SU-DHL-6 (cell line): ENCODE data around the gene CACNA1C.

Experiments
- H2AFZ ChIP-seq: fragments of 200-600 bp; sonication (generic); 2 replicates; pipeline ENCODE4 v1.6.1; 2014; ENCODE audit warnings: low read depth, mild to moderate bottlenecking, moderate library complexity, mixed read lengths, antibody characterized with exemption, low read length; ENCODE audit not compliant: severe bottlenecking
- H3F3A ChIP-seq: fragments of 200-600 bp; shearing (Covaris generic); 2 replicates; pipeline ENCODE4 v1.6.0; 2016; ENCODE audit warnings: antibody characterized with exemption, mild to moderate bottlenecking; ENCODE audit not compliant: insufficient read depth
- H3K27ac ChIP-seq: fragments of 200-600 bp; sonication (generic); 2 replicates; pipeline ENCODE4 v1.5.1; 2016; ENCODE audit warnings: low read depth, mild to moderate bottlenecking, low read length, moderate library complexity, mixed read lengths
- H3K27me3 ChIP-seq: fragments of 200-600 bp; sonication (generic), shearing (Covaris generic); 2 replicates; pipeline ENCODE4 v1.6.0; 2014; ENCODE audit warnings: mild to moderate bottlenecking, low read length
- H3K36me3 ChIP-seq: fragments of 200-600 bp; sonication (generic); 2 replicates; pipeline ENCODE4 v1.6.1; 2014; ENCODE audit warnings: mild to moderate bottlenecking, low read length, mixed read lengths
- H3K4me2 ChIP-seq: fragments of 300-600, 200-600 bp; shearing (Covaris generic), sonication (generic); 2 replicates; pipeline ENCODE4 v1.6.0; 2014; ENCODE audit warnings: low read length, low read depth, mild to moderate bottlenecking; ENCODE audit not compliant: poor library complexity, severe bottlenecking
- H3K4me3 ChIP-seq: fragments of 200-600 bp; sonication (generic); 2 replicates; pipeline ENCODE4 v1.5.1; 2014; ENCODE audit warnings: antibody characterized with exemption, low read length, mild to moderate bottlenecking, mixed read lengths; ENCODE audit not compliant: insufficient read depth, poor library complexity, severe bottlenecking
- H3K79me2 ChIP-seq: fragments of 200-600 bp; sonication (generic); 2 replicates; pipeline ENCODE4 v1.6.1; 2014; ENCODE audit warnings: mild to moderate bottlenecking, low read length, moderate library complexity; ENCODE audit not compliant: insufficient read depth
- H3K9ac ChIP-seq: fragments of 200-600 bp; sonication (generic); 2 replicates; pipeline ENCODE4 v1.7.0; 2014; ENCODE audit warnings: mild to moderate bottlenecking, low read length
- H3K9me2 ChIP-seq: fragments of 200-600 bp; sonication (generic); replicated peaks from 2 replicates; pipeline ENCODE4 v1.6.1; 2014; ENCODE audit warnings: low read length; ENCODE audit not compliant: insufficient read depth
- H3K9me3 ChIP-seq: fragments of 200-600 bp; sonication (generic); 2 replicates; pipeline ENCODE4 v1.6.1; 2014; ENCODE audit warnings: low read length, mixed read lengths; ENCODE audit not compliant: insufficient read depth
- H4K20me1 ChIP-seq: fragments of 200-600 bp; sonication (generic); 2 replicates; pipeline ENCODE4 v1.6.1; 2014; ENCODE audit warnings: low read depth, mild to moderate bottlenecking, antibody characterized with exemption, low read length, moderate library complexity, mixed read lengths
- CTCF ChIP-seq: fragments of 200-600 bp; sonication (generic); IDR thresholded peaks from one replicate; pipeline ENCODE4 v1.5.1; 2017; ENCODE audit warnings: antibody characterized with exemption, mild to moderate bottlenecking, low read length, moderate library complexity; ENCODE audit not compliant: insufficient read depth, poor library complexity, severe bottlenecking
- EZH2phosphoT487 ChIP-seq: fragments of 200-600 bp; sonication (generic), shearing (Covaris generic); conservative IDR thresholded peaks from 2 replicates; pipeline ENCODE4 v1.6.1; 2018; ENCODE audit warnings: mild to moderate bottlenecking, antibody characterized with exemption, low read length, moderate library complexity, mixed read lengths

CACNA1C gene

GRCh38 chr12:2165927-2166326, 113.1 kb downstream of the CACNA1C start:
- no peak overlapping the region for H3K4me3 ChIP-seq
- H3K36me3 ChIP-seq, result no peaks in the 10 kb centered on the region
- no peak overlapping the region for H3K4me2 ChIP-seq
- no peaks in the 10 kb centered on the region for H3F3A ChIP-seq
- TF ChIP-seq CTCF (no peak), EZH2phosphoT487 (no peak)
- no peaks in the 10 kb centered on the region for H3K27me3 ChIP-seq
- no peak overlapping the region for H3K27ac ChIP-seq
- no peaks in the 10 kb centered on the region for H3K9me3 ChIP-seq
- no peaks in the 10 kb centered on the region for H3K9me2 ChIP-seq
- H3K9ac ChIP-seq, result no peak overlapping the region
- H2AFZ ChIP-seq, result no peak overlapping the region
- no peaks in the 10 kb centered on the region for H3K79me2 ChIP-seq
- H4K20me1 ChIP-seq, result no peaks in the 10 kb centered on the region

GRCh38 chr12:2166696-2167095, 113.9 kb downstream of the CACNA1C start:
- Histone ChIP-seq H3K79me2 (no peaks in the 10 kb centered on the region), H3K9me3 (no peaks in the 10 kb centered on the region), H3K4me2 (no peak overlapping the region), H3K4me3 (no peak overlapping the region), H2AFZ (no peak overlapping the region), H3K27me3 (no peaks in the 10 kb centered on the region), H3K36me3 (no peaks in the 10 kb centered on the region), H3K9me2 (no peaks in the 10 kb centered on the region), H3K9ac (no peak overlapping the region), H3K27ac (no peak overlapping the region), H4K20me1 (no peaks in the 10 kb centered on the region), H3F3A (no peaks in the 10 kb centered on the region)
- TF ChIP-seq EZH2phosphoT487 (no peak), CTCF (no peak)

GRCh38 chr12:2167231-2167630, 114.4 kb downstream of the CACNA1C start:
- Histone ChIP-seq H3K36me3 (no peaks in the 10 kb centered on the region), H3K27ac (no peak overlapping the region), H3F3A (no peaks in the 10 kb centered on the region), H2AFZ (no peak overlapping the region), H3K4me2 (no peak overlapping the region), H4K20me1 (no peaks in the 10 kb centered on the region), H3K9me3 (no peaks in the 10 kb centered on the region), H3K79me2 (no peaks in the 10 kb centered on the region), H3K9ac (no peak overlapping the region), H3K4me3 (no peak overlapping the region), H3K27me3 (no peaks in the 10 kb centered on the region), H3K9me2 (no peaks in the 10 kb centered on the region)
- TF ChIP-seq EZH2phosphoT487 (no peak), CTCF (no peak)

- H3K79me2 ChIP-seq, result no peaks in the 10 kb centered on the region
Measured at GRCh38 chr12:2168808-2169207, 116.0 kb downstream of the CACNA1C start.

More at GRCh38 chr12:2168808-2169207, 116.0 kb downstream of the CACNA1C start:
- Histone ChIP-seq H3K4me3 (no peak overlapping the region), H2AFZ (no peak overlapping the region), H3K9me3 (no peaks in the 10 kb centered on the region), H3K36me3 (no peaks in the 10 kb centered on the region), H3K9me2 (no peaks in the 10 kb centered on the region), H3F3A (no peaks in the 10 kb centered on the region), H4K20me1 (no peaks in the 10 kb centered on the region), H3K4me2 (no peak overlapping the region), H3K27ac (no peak overlapping the region), H3K9ac (no peak overlapping the region), H3K27me3 (no peaks in the 10 kb centered on the region)
- TF ChIP-seq EZH2phosphoT487, result no peak
